H9 (cell line): ENCODE results near the gene ZSWIM1. TPM values are rescaled to one million over a fixed set of nuclear protein-coding genes. Genes with fewer than 3 reads are reported as not detected.
"Not testable (repeated sequence)": the region's sequence is repeated elsewhere in the genome, so short reads cannot be mapped to it uniquely, and the experiment has no call there.

Source experiments
- DNase-seq: peaks from one replicate; pipeline ENCODE4 v3.0.0-alpha.2; 2017
- H2AFZ ChIP-seq: one replicate; pipeline ENCODE4 v1.6.1; 2013; ENCODE audit warnings: mild to moderate bottlenecking, low read length, control low read depth, moderate library complexity
- H2AK5ac ChIP-seq: 2 replicates; pipeline ENCODE4 v1.6.1; 2013; ENCODE audit warnings: low read length, control low read depth, mixed read lengths; ENCODE audit not compliant: insufficient read length
- H2BK120ac ChIP-seq: one replicate; pipeline ENCODE4 v1.6.1; 2013; ENCODE audit warnings: low read depth, mild to moderate bottlenecking, low read length, control low read depth, inconsistent platforms; ENCODE audit not compliant: poor library complexity, severe bottlenecking
- H2BK12ac ChIP-seq: 2 replicates; pipeline ENCODE4 v1.6.1; 2013; ENCODE audit warnings: low read length, control low read depth, mixed read lengths, low read depth; ENCODE audit not compliant: insufficient read length
- H2BK15ac ChIP-seq: 2 replicates; pipeline ENCODE4 v1.6.1; 2013; ENCODE audit warnings: low read depth, low read length, control low read depth
- H2BK20ac ChIP-seq: one replicate; pipeline ENCODE4 v1.6.1; 2013; ENCODE audit warnings: low read depth, mild to moderate bottlenecking, low read length, control low read depth, inconsistent platforms; ENCODE audit not compliant: poor library complexity, severe bottlenecking
- H2BK5ac ChIP-seq: 2 replicates; pipeline ENCODE4 v1.6.1; 2013; ENCODE audit warnings: low read length, control low read depth, mixed read lengths; ENCODE audit not compliant: insufficient read length
- H3K14ac ChIP-seq: 2 replicates; pipeline ENCODE4 v1.6.1; 2013; ENCODE audit warnings: low read length, control low read depth; ENCODE audit not compliant: insufficient read depth
- H3K18ac ChIP-seq: 2 replicates; pipeline ENCODE4 v1.6.1; 2013; ENCODE audit warnings: low read depth, mild to moderate bottlenecking, mixed read lengths, low read length, control low read depth; ENCODE audit not compliant: insufficient read length
- H3K23ac ChIP-seq: 2 replicates; pipeline ENCODE4 v1.6.1; 2013; ENCODE audit warnings: low read length, control low read depth, mixed read lengths, low read depth; ENCODE audit not compliant: insufficient read length
- H3K23me2 ChIP-seq: 2 replicates; pipeline ENCODE4 v1.6.1; 2013; ENCODE audit warnings: low read depth, mild to moderate bottlenecking, mixed read lengths, low read length, control low read depth; ENCODE audit not compliant: insufficient read length, poor library complexity, severe bottlenecking
- H3K27ac ChIP-seq: 2 replicates; pipeline ENCODE4 v1.5.1; 2013; ENCODE audit warnings: low read length, control low read depth, mixed read lengths, low read depth; ENCODE audit not compliant: insufficient read length
- H3K27me3 ChIP-seq: 2 replicates; pipeline ENCODE4 v1.6.1; 2013; ENCODE audit warnings: low read length, control low read depth, inconsistent platforms; ENCODE audit not compliant: insufficient read depth
- H3K4ac ChIP-seq: 2 replicates; pipeline ENCODE4 v1.6.1; 2013; ENCODE audit warnings: low read depth, mild to moderate bottlenecking, control low read depth, inconsistent platforms, low read length, moderate library complexity
- H3K4me1 ChIP-seq: 2 replicates; pipeline ENCODE4 v1.6.1; 2013; ENCODE audit warnings: low read length, control low read depth, inconsistent platforms; ENCODE audit not compliant: insufficient read depth
- H3K4me2 ChIP-seq: 2 replicates; pipeline ENCODE4 v1.6.1; 2013; ENCODE audit warnings: low read length, control low read depth, mixed read lengths; ENCODE audit not compliant: insufficient read length, insufficient read depth
- H3K56ac ChIP-seq: 2 replicates; pipeline ENCODE4 v1.6.1; 2013; ENCODE audit warnings: low read depth, mild to moderate bottlenecking, mixed read lengths, low read length, control low read depth; ENCODE audit not compliant: insufficient read length
- H3K79me1 ChIP-seq: 2 replicates; pipeline ENCODE4 v1.6.1; 2013; ENCODE audit warnings: low read depth, mild to moderate bottlenecking, moderate library complexity, low read length, control low read depth, inconsistent platforms; ENCODE audit not compliant: insufficient read depth, poor library complexity, severe bottlenecking
- H3K79me2 ChIP-seq: 2 replicates; pipeline ENCODE4 v1.6.1; 2013; ENCODE audit warnings: low read length, control low read depth, inconsistent platforms; ENCODE audit not compliant: insufficient read depth
- H3K9ac ChIP-seq: 2 replicates; pipeline ENCODE4 v1.6.1; 2013; ENCODE audit warnings: low read length, control low read depth, mixed read lengths; ENCODE audit not compliant: insufficient read length; ENCODE audit errors: extremely low read depth
- H3K9me3 ChIP-seq: one replicate; pipeline ENCODE4 v1.6.1; 2013; ENCODE audit warnings: low read depth, low read length, inconsistent platforms; ENCODE audit not compliant: control insufficient read depth
- H3T11ph ChIP-seq: one replicate; pipeline ENCODE4 v1.6.1; 2013; ENCODE audit warnings: mild to moderate bottlenecking, low read length, control low read depth, inconsistent platforms
- H4K20me1 ChIP-seq: one replicate; pipeline ENCODE4 v1.6.1; 2013; ENCODE audit not compliant: control insufficient read depth, insufficient read length, insufficient read depth
- H4K5ac ChIP-seq: 2 replicates; pipeline ENCODE4 v1.6.1; 2013; ENCODE audit warnings: low read depth, mild to moderate bottlenecking, mixed read lengths, low read length, control low read depth; ENCODE audit not compliant: insufficient read length
- H4K8ac ChIP-seq: replicated peaks from 2 replicates; pipeline ENCODE4 v1.6.1; 2013; ENCODE audit warnings: low read length, control low read depth, mixed read lengths, low read depth; ENCODE audit not compliant: insufficient read length
- H4K91ac ChIP-seq: 2 replicates; pipeline ENCODE4 v1.6.1; 2013; ENCODE audit warnings: low read depth, mild to moderate bottlenecking, moderate library complexity, mixed read lengths, low read length, control low read depth; ENCODE audit not compliant: insufficient read length
- H3K27ac Mint-ChIP-seq, 3 experiments: 2 replicates in 2 of 3; 3 replicates in 1 of 3; pipeline ENCODE4 v1.8.0; 2020 to 2021; ENCODE audit warnings: mixed read lengths in 3 of 3, mild to moderate bottlenecking in 1 of 3, moderate library complexity in 1 of 3
- H3K27me3 Mint-ChIP-seq: 2 replicates; pipeline ENCODE4 v1.8.0; 2021; ENCODE audit warnings: low read depth, mild to moderate bottlenecking, moderate library complexity, mixed read lengths
- H3K36me3 Mint-ChIP-seq, 3 experiments: 2 replicates in 2 of 3; 3 replicates in 1 of 3; pipeline ENCODE4 v1.8.0; 2020 to 2021; ENCODE audit warnings: low read depth in 3 of 3, mixed read lengths in 3 of 3; ENCODE audit not compliant: insufficient read depth in 1 of 3
- H3K4me1 Mint-ChIP-seq, 2 experiments: 2 replicates each; pipeline ENCODE4 v1.8.0; 2020; ENCODE audit warnings: mixed read lengths in 2 of 2
- H3K4me3 Mint-ChIP-seq, 2 experiments: 2 replicates in 1 of 2; 3 replicates in 1 of 2; pipeline ENCODE4 v1.8.0; 2020 to 2021; ENCODE audit warnings: mild to moderate bottlenecking in 2 of 2, mixed read lengths in 2 of 2, moderate library complexity in 1 of 2
- H3K9me3 Mint-ChIP-seq, 2 experiments: 2 replicates in 1 of 2; 3 replicates in 1 of 2; pipeline ENCODE4 v1.8.0; 2020; ENCODE audit warnings: mild to moderate bottlenecking in 2 of 2, mixed read lengths in 2 of 2, moderate library complexity in 1 of 2
- WGBS: extraction: QIAGEN DNeasy Blood & Tissue Kit; methylation state at CpG from one replicate; pipeline ENCODE4 v1.1.7; 2013; ENCODE audit warnings: missing lambda C conversion rate, low lambda C conversion rate, mixed read lengths; ENCODE audit not compliant: insufficient read length; ENCODE audit errors: extremely low coverage; 5-methylcytosine and 5-hydroxymethylcytosine counted together
- total RNA-seq: library from RNA; stranded (reverse); gene quantifications from 2 replicates; pipeline ENCODE4 v1.2.1, GENCODE V29; 2021
- TF ChIP-seq, protein P1 (sequence below): fragments of 200-600 bp; sonication (generic); conservative IDR thresholded peaks from 3 replicates; pipeline ENCODE4 v1.8.0; 2021; ENCODE audit warnings: antibody characterized with exemption, mild to moderate bottlenecking

ZSWIM1 gene
- total RNA-seq, 1 experiment from 2014 or later = 13.0 TPM

DNA sequence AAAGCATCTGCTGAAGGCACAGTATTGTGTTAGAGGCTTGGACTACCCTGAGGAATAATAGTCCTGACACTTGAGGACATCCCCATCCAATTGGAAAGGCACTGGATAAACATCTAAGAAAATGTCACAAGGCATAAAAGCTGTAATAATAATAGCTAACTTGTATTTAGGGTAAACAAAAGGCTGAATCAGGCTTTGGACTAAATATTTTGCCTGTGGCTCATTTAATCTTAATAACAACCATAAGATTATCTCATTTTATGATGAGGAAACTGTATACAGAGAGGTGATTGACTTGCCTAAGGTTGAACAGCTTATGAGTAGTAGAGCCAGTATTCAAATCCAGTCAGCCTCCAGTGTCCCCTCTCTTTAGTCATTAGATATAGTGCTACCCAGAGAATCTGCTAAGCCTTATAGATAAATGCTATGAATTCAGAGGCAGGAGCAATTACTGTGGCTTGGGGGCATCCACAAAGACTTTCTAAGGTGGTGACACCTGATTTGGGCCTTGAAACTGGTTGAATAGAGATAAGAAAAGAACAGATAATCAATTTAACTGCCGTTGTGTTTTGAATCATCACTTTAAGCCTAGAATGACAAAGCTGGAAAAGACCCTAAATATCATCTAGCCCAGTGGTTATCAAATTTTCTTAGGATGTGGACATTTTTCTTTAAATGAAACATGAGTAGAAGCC lies 7.5 kb upstream of the ZSWIM1 start:
- H4K5ac ChIP-seq = no peak overlapping the region
- H4K20me1 ChIP-seq = no peaks in the 10 kb centered on the region
- Mint-ChIP-seq H3K27ac (no peak overlapping the region), H3K27me3 (no peaks in the 10 kb centered on the region), H3K4me1 (no peaks in the 10 kb centered on the region), H3K36me3 (peaks cover 0 to 12% (median 0%) of the 10 kb centered on the region in 3 experiments; a peak in 3 of 7 replicates), H3K4me3 (no peak overlapping the region), H3K9me3 (no peaks in the 10 kb centered on the region)
- no peak overlapping the region for H3K4me2 ChIP-seq
- H3K23me2 ChIP-seq = no peaks in the 10 kb centered on the region
- H3K27ac ChIP-seq = no peak overlapping the region
- no peak overlapping the region for H3K9ac ChIP-seq
- no peaks in the 10 kb centered on the region for H3K79me1 ChIP-seq
- no peaks in the 10 kb centered on the region; the same call in 1 of the 2 replicates for H3K4me1 ChIP-seq
- H3K14ac ChIP-seq = no peak overlapping the region
- H3K18ac ChIP-seq = no peak overlapping the region
- H3T11ph ChIP-seq = no peak overlapping the region
- WGBS = no CpG with 5 or more reads among the region's 1 CpG
- DNase-seq = no peak
- no peak overlapping the region for H4K8ac ChIP-seq
- H2BK20ac ChIP-seq = no peak overlapping the region
- H2BK5ac ChIP-seq = no peak overlapping the region
- no peak overlapping the region for H2BK120ac ChIP-seq
- no peak overlapping the region for H2AK5ac ChIP-seq
- no peak overlapping the region for H3K56ac ChIP-seq
- no peak overlapping the region for H4K91ac ChIP-seq
- H3K4ac ChIP-seq = no peak overlapping the region
- H3K9me3 ChIP-seq = no peaks in the 10 kb centered on the region
- no peaks in the 10 kb centered on the region for H3K27me3 ChIP-seq
- no peak overlapping the region for H2BK15ac ChIP-seq
- no peak overlapping the region for H2AFZ ChIP-seq
- no peak overlapping the region for H3K23ac ChIP-seq
- TF ChIP-seq, protein P1, sequence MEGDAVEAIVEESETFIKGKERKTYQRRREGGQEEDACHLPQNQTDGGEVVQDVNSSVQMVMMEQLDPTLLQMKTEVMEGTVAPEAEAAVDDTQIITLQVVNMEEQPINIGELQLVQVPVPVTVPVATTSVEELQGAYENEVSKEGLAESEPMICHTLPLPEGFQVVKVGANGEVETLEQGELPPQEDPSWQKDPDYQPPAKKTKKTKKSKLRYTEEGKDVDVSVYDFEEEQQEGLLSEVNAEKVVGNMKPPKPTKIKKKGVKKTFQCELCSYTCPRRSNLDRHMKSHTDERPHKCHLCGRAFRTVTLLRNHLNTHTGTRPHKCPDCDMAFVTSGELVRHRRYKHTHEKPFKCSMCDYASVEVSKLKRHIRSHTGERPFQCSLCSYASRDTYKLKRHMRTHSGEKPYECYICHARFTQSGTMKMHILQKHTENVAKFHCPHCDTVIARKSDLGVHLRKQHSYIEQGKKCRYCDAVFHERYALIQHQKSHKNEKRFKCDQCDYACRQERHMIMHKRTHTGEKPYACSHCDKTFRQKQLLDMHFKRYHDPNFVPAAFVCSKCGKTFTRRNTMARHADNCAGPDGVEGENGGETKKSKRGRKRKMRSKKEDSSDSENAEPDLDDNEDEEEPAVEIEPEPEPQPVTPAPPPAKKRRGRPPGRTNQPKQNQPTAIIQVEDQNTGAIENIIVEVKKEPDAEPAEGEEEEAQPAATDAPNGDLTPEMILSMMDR = no peak
- no peak overlapping the region for H2BK12ac ChIP-seq
- H3K79me2 ChIP-seq = no peaks in the 10 kb centered on the region

GRCh38 chr20:45874104-45874481 lies 6.9 kb upstream of the ZSWIM1 start:
- H3K4ac ChIP-seq, H3K4me1 ChIP-seq, H2AFZ ChIP-seq, H2BK12ac ChIP-seq, H4K8ac ChIP-seq, H3K27me3 ChIP-seq, H2AK5ac ChIP-seq, H3K9me3 ChIP-seq, H3K23ac ChIP-seq, H3K27ac ChIP-seq, H2BK15ac ChIP-seq, H3K27me3 Mint-ChIP-seq, H3K18ac ChIP-seq, H3K14ac ChIP-seq, H4K91ac ChIP-seq, H2BK20ac ChIP-seq, H3K4me3 Mint-ChIP-seq, H4K20me1 ChIP-seq, H3K9ac ChIP-seq, H3K27ac Mint-ChIP-seq, H3K9me3 Mint-ChIP-seq, H3T11ph ChIP-seq, H4K5ac ChIP-seq, H3K79me1 ChIP-seq, H3K56ac ChIP-seq, H3K4me1 Mint-ChIP-seq, H3K4me2 ChIP-seq, H3K79me2 ChIP-seq, DNase-seq, H3K23me2 ChIP-seq, H2BK120ac ChIP-seq, H2BK5ac ChIP-seq: not testable (repeated sequence)
- H3K36me3 Mint-ChIP-seq = peaks cover 0 to 12% (median 0%) of the 10 kb centered on the region in 3 experiments; a peak in 3 of 7 replicates
- no CpG with 5 or more reads among the region's 10 CpGs for WGBS
